Large intestine (tissue), 3 donors: ENCODE results near the gene AFF3. TPM values are rescaled to one million over a fixed set of nuclear protein-coding genes. Genes with fewer than 3 reads are reported as not detected.

Experiments used
- DNase-seq, 2 donors: peaks; one replicate each; pipeline versions ENCODE4 v3.0.0 to v3.0.0-alpha.2; 2013
- H3K27ac ChIP-seq: one replicate; pipeline ENCODE4 v1.5.1; 2013; ENCODE audit warnings: low read length
- H3K27me3 ChIP-seq: 2 replicates; pipeline ENCODE4 v1.6.1; 2013; ENCODE audit warnings: low read length; ENCODE audit not compliant: control insufficient read depth, insufficient read depth
- H3K36me3 ChIP-seq: 2 replicates; pipeline ENCODE4 v1.6.1; 2013; ENCODE audit warnings: low read length; ENCODE audit not compliant: control insufficient read depth, insufficient read depth
- H3K4me1 ChIP-seq: one replicate; pipeline ENCODE4 v1.6.1; 2013; ENCODE audit warnings: low read length; ENCODE audit not compliant: control insufficient read depth, insufficient read depth
- H3K4me3 ChIP-seq: one replicate; pipeline ENCODE4 v1.5.1; 2013; ENCODE audit warnings: low read length
- H3K9me3 ChIP-seq: one replicate; pipeline ENCODE4 v1.6.1; 2013; ENCODE audit warnings: mild to moderate bottlenecking, low read depth, low read length, moderate library complexity; ENCODE audit not compliant: control insufficient read depth
- WGBS: methylation state at CpG from one replicate; pipeline ENCODE4 v1.1.5; 2013; ENCODE audit warnings: low lambda C conversion rate; ENCODE audit not compliant: insufficient coverage; 5-methylcytosine and 5-hydroxymethylcytosine counted together
- polyA plus RNA-seq: library from polyadenylated mRNA; unstranded; fragments of 120-200 nt; gene quantifications from one replicate; pipeline ENCODE4 v1.2.1, GENCODE V29; 2013

AFF3 gene
- polyA plus RNA-seq, 1 donor = 4.8 TPM

DNA sequence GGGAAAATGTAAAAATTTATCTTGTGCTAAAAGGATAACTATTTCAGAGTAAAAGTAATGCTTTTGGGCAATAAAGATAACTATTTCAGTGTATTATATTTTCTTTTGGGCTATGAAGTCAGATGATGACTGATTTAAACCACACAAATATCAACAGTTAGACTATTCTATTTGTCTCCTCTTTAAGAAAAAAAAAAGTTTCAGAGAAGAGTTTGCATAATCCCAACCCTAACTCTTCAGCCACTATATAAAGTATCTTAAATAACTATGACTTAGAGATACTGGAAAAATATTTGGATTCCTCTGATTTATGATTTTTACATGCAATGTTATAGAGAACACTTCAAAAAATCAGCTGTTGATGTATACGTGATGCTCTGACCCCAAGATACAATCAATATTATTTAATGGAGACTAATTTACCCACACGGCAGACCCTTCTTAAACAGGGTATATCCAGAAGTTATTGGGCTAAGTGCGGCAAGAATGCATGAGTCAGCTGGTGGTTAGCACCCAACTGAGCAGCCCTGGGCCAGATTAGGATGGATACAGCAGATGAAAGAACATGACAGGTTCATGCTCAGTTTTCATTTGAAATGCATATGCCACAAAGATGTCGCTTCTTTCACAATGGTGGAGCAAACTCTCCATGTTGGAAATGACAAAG lies 279.0 kb downstream of the AFF3 start:
- no peak for DNase-seq
- H3K9me3 ChIP-seq = no peaks in the 10 kb centered on the region
- no peaks in the 10 kb centered on the region for H3K36me3 ChIP-seq
- no peaks in the 10 kb centered on the region for H3K4me1 ChIP-seq
- H3K27ac ChIP-seq = no peak overlapping the region
- peaks cover 8% of the 10 kb centered on the region for H3K27me3 ChIP-seq
- WGBS = 100% methylated on average over 1 of the region's 4 CpGs
- no peak overlapping the region for H3K4me3 ChIP-seq

DNA sequence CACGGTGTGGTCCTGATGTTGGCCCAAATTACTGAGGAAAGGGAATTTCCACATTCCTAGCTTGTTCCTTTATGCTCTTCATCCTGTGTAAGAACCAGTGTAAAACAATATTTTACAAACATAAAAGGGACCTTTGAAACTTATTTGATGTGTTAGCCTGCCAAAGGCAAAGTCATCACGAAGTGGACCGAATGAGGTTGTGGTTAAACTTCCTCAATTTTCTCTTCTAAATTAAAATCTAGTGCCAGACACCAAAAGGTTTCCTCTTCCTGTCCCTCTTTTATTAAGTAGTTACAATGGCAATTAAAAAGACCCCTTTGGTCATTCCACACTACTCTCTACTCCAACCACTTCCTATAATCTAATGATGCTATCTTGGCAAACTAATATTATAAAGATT lies 279.8 kb downstream of the AFF3 start:
- WGBS = no CpG with 5 or more reads among the region's 3 CpGs
- H3K27me3 ChIP-seq = peaks cover 8% of the 10 kb centered on the region
- no peak overlapping the region for H3K4me3 ChIP-seq
- no peak overlapping the region for H3K27ac ChIP-seq
- no peaks in the 10 kb centered on the region for H3K4me1 ChIP-seq
- H3K9me3 ChIP-seq = no peaks in the 10 kb centered on the region
- no peaks in the 10 kb centered on the region for H3K36me3 ChIP-seq
- DNase-seq = no peak

DNA sequence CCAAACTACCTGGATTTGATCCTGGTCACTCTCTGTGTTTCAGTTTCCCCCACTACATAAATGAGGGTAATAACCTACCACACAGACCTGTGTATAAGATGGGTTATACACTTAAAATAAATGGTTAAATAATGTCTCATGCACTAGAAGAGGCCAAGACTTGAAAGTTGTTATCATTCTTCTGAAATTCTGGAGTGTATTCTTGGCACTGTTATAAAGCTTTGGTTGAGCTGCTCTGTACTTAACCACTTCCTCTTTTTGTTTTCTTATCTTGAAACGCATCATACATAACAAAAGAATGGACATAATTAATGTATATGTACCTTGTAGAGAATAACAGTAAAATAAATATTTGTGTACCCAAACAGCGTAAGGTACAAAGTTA lies 281.0 kb downstream of the AFF3 start:
- H3K4me3 ChIP-seq = no peak overlapping the region
- peaks cover 8% of the 10 kb centered on the region for H3K27me3 ChIP-seq
- H3K4me1 ChIP-seq = no peaks in the 10 kb centered on the region
- H3K9me3 ChIP-seq = no peaks in the 10 kb centered on the region
- no peak overlapping the region for H3K27ac ChIP-seq
- no peaks in the 10 kb centered on the region for H3K36me3 ChIP-seq
- no peak for DNase-seq
- WGBS = 25% methylated on average over 1 of the region's 2 CpGs

DNA sequence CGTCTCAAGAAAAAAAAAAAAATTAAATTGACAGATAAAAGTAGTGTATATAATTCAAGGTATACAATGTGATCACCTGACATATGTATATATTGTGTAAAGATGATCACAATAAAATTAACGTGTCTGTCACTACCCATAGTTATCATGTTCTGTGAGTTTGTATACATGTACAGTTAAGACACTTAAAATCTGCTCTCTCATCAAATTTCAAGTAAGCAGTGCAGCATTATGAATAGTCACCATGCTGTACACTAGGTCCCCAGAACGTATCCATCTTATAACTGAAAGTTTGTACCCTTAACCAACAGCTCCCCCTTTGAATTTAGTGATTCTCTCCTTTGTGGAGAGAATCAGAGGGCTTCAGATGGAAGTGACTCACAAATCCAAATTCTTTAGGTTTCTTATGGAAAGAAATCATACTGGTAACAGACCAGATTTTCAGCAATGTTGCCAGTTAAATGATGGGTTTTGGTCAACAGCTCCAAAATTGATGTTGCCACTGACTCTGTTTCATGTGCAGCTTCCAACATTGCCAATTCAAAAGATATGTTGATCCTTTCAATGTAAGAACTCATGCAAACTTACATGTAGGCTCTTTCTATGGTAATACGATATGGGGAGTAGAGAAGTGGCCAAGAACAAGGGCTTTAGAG lies 281.5 kb downstream of the AFF3 start:
- Histone ChIP-seq H3K4me3 (no peak overlapping the region), H3K27me3 (peaks cover 8% of the 10 kb centered on the region), H3K36me3 (no peaks in the 10 kb centered on the region), H3K4me1 (no peaks in the 10 kb centered on the region), H3K27ac (no peak overlapping the region), H3K9me3 (no peaks in the 10 kb centered on the region)
- no CpG with 5 or more reads among the region's 4 CpGs for WGBS
- DNase-seq = no peak

DNA sequence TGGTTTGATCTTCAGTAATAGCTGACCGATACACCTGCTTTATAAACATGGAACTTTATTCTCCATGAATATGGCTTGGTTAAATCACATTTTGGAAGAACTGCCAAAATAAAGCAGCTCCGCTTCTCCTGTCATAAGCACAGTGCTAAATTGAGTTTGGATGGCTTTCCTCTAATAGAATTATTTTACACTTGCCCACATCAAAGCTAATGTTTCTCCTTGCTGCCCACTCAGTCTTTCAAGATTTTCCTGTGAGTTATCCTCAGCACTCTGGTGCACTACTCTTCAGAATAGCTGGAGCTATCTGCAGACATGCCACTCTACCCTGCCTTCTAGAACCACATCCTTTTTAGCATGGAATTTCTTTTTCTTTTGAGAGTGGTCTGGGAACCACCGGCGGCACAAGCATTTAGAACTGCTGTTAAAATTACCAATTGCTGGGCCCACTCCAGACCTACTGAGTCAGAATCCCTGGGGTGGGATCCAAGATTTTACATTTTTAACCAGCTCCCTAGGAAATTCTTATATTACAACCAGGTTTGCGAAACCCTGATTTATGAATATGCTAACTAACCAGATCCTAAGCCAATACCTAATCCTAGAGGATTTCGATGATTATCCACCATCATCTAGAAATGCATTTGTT lies 283.3 kb downstream of the AFF3 start:
- H3K27me3 ChIP-seq = peaks cover 4% of the 10 kb centered on the region
- 92% methylated on average over 5 of the region's 6 CpGs for WGBS
- H3K36me3 ChIP-seq = no peaks in the 10 kb centered on the region
- no peak overlapping the region for H3K4me3 ChIP-seq
- no peak for DNase-seq
- H3K27ac ChIP-seq = no peak overlapping the region
- no peaks in the 10 kb centered on the region for H3K4me1 ChIP-seq
- no peaks in the 10 kb centered on the region for H3K9me3 ChIP-seq

DNA sequence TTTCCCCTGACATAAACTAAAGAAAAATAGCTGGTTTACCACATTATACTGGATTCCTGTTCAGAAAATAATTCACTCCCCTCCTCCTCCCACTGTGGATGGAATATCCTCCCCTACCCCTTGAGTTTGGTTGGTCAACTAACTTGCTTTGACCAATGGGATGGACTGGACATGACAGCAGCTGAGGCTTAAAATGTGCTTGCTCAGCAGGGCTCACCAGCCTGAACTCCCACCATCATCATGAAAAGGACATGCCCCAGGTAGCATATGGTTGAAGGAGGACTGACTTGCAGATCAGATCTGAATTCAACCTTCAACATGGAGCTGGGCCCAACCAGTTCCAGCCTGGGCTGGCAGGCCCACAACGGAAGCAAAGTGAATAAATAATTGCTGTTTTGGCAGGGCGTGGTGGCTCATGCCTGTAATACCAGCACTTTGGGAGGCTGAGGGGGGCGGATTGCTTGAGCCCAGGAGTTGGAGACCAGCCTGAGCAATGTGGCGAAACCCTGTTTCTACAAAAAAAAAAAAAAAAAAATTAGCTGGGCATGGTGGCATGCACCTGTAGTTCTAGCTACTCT lies 284.4 kb downstream of the AFF3 start:
- no peak overlapping the region for H3K4me3 ChIP-seq
- peaks cover 2% of the 10 kb centered on the region for H3K27me3 ChIP-seq
- no CpG with 5 or more reads among the region's 4 CpGs for WGBS
- no peak for DNase-seq
- no peaks in the 10 kb centered on the region for H3K36me3 ChIP-seq
- no peaks in the 10 kb centered on the region for H3K9me3 ChIP-seq
- no peak overlapping the region for H3K27ac ChIP-seq
- no peaks in the 10 kb centered on the region for H3K4me1 ChIP-seq

DNA sequence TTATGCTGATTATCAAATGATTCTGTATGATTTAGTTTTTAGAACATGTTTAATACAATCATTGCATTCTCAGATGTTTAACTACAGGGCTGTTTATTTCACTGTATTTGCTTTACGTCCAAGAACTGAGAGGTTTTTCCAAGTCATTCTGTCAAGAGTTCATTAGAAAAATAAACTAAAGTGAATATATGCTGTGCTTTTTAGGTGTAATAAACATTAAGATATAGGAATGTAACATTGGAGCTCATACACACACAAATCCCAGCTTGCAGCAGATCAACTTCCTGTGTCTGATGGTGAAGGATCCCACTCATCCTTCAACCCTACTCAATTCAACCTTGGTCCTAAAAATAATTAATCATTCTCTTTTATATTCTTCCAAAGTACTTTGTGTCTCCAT lies 285.0 kb downstream of the AFF3 start:
- Histone ChIP-seq H3K27ac (no peak overlapping the region), H3K4me1 (no peaks in the 10 kb centered on the region), H3K9me3 (no peaks in the 10 kb centered on the region), H3K36me3 (no peaks in the 10 kb centered on the region), H3K4me3 (no peak overlapping the region), H3K27me3 (peaks cover 2% of the 10 kb centered on the region)
- no peak for DNase-seq
- WGBS = no CpG with 5 or more reads among the region's 1 CpG

DNA sequence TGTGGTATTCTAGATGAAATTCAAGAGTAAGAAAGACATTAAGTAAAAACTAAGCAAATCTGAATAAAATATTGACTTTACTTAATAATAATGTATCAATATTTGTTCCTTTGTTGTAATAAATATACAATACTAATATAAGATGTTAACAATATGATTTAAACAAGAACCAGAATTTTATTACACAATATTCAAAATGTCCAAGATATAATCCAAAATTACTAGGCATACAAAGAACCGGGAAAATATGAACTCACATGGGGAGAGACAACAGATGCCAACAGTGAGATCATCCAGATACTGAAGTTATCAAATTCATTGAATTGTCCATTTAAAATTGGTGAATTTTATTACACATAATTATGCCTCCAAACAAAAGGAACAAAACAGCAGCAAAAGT lies 286.3 kb downstream of the AFF3 start:
- no peak overlapping the region for H3K4me3 ChIP-seq
- H3K36me3 ChIP-seq = no peaks in the 10 kb centered on the region
- 63% methylated on average over 1 of the region's 1 CpG for WGBS
- H3K9me3 ChIP-seq = no peaks in the 10 kb centered on the region
- no peak overlapping the region for H3K27ac ChIP-seq
- no peaks in the 10 kb centered on the region for H3K27me3 ChIP-seq
- H3K4me1 ChIP-seq = no peaks in the 10 kb centered on the region
- DNase-seq = no peak

DNA sequence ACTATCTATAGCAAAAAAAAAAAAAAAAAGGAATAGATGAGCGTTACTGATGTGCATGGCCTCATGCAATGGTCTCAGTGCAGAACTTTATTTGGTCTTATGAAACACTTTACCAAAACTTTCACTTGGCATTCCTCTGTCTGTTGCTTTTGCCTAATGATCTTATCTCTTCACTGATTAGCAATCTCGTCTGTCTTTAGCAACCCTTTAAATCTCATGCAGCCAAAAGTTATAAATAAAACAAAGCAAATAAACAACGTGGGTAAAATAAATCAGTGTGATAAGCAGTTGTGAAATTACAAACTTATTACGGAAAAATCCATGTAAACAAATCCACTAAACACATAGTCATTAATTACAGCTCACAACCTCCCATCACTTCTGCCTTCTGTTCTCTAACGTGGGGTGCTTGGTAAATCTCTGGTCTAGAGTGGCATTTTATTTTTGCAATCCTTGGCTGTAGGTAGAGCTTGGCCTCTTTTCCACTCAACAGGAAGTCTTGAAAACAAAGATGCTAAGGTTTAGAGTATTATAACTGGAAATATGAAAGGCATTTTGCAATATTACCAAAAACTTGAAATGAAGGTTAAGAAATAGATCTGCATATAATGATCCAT lies 288.0 kb downstream of the AFF3 start:
- WGBS = no CpG with 5 or more reads among the region's 5 CpGs
- Histone ChIP-seq H3K4me3 (no peak overlapping the region), H3K27ac (no peak overlapping the region), H3K9me3 (no peaks in the 10 kb centered on the region), H3K4me1 (no peaks in the 10 kb centered on the region), H3K36me3 (no peaks in the 10 kb centered on the region), H3K27me3 (no peaks in the 10 kb centered on the region)
- no peak for DNase-seq

DNA sequence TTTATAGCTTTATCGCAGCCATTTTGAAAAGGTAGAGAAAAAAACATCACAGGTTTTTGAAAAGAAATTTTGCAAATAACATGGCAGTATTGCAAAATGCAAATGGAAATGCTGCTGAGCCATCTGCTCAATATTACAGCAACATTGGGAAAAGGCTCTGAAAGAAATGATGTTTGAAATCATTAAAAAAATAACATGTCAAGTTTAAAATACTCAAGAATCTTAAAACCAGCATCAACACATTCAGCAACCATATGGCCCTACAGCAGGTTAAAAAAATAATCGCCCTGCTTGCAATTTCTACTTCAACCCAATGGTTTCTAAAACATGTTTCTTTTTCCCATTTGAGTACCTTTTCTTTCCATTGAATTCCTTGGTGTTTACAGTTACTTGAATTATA lies 289.4 kb downstream of the AFF3 start:
- DNase-seq = no peak
- Histone ChIP-seq H3K27ac (no peak overlapping the region), H3K27me3 (no peaks in the 10 kb centered on the region), H3K4me3 (no peak overlapping the region), H3K4me1 (no peaks in the 10 kb centered on the region), H3K36me3 (no peaks in the 10 kb centered on the region), H3K9me3 (no peaks in the 10 kb centered on the region)
- WGBS = no CpG with 5 or more reads among the region's 2 CpGs
